ENCODE results near the gene BARHL2.
A peak's percentile ranks its signal among the peaks of the same experiment; 100 is the strongest.

- TF ChIP-seq CTCF (IDR thresholded peaks at IDR 0.05 in 8 of 11, conservative IDR thresholded peaks at IDR 0.05 in 3 of 11) (peak in 6 of 11 experiments; percentile 17 to 57 (median 44)), POLR2A (IDR thresholded peaks at IDR 0.05) (no peak), POLR2AphosphoS5 (IDR thresholded peaks at IDR 0.05) (no peak)
Observed at GRCh38 chr1:90729504-90730242, 12.6 kb upstream of the BARHL2 start.

All from spleen (tissue), 7 donors.